CD4-positive, alpha-beta T cell treated with Interleukin-6 at 100 ng/mL for 8 hours (primary cell): Measurements from ENCODE around the gene SLC25A48.

Experiments used
- DNase-seq: peaks from one replicate; pipeline ENCODE4 v3.0.0-alpha.2; 2020; ENCODE audit warnings: mixed read lengths, low spot score

SLC25A48 gene

GRCh38 chr5:135881244-135881643 is 46.8 kb downstream of the SLC25A48 start:
- DNase-seq = no peak

DNA sequence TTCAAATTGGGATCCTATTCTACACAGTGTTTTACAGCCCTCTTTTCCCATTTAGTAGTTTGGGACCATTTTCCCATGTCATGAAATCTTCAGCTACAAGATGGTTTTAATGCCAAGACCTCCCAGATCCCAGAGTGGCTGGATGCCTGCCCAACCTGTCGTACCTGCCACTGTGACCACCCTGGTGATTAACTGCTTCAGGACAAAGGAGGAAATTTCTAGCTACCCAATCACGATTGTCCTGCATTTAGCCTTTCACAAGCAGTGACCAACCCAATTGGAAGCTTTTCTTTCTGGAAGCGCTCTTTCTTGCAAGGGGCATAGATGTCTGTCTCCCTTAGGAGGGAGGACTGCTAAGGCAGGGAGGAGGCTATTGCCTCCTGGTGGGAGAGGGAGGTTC is 47.4 kb downstream of the SLC25A48 start:
- DNase-seq = no peak

- DNase-seq = no peak
Measured at GRCh38 chr5:135883026-135883425, 48.6 kb downstream of the SLC25A48 start.

DNA sequence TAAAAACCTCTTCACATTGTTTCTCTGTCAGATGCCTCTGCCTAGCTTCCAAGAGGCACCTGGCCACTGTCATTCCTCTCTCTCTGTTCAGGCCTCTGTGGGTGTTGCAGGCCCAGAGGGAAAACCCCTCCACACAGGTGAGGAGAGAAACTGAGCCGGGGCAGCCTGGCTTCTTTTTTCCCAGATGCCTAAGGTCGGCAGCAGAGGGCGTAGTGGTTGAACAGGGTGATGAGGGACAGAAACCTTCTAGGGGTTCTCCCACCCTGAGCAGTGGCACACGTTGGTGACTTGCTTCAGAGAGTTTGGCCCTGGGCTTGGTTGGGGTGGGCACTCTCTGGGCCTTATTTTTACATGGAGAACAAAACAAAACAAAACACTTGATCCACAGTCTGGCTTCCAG is 49.0 kb downstream of the SLC25A48 start:
- DNase-seq = no peak

- DNase-seq = no peak
Measured at GRCh38 chr5:135885031-135885430, 50.6 kb downstream of the SLC25A48 start.

DNA sequence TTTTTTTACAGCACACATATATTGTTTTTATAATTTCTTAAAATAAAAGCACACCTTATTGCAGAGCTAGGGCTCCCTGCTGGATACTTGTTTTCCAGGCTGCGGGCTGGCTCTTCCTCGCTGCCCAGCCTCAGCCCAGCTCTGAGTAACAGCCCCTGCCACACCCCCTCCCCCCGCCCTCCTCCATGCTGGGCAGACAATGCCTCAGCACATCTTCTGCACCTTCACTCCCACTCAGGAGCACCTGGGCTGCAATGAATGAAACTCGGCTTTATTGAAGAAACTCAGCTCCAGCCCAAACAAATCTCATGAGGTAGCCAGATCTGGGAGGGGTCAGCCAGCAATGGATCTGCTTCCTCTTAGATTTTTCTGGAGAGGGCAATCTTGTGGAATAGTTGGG is 51.7 kb downstream of the SLC25A48 start:
- no peak for DNase-seq

DNA sequence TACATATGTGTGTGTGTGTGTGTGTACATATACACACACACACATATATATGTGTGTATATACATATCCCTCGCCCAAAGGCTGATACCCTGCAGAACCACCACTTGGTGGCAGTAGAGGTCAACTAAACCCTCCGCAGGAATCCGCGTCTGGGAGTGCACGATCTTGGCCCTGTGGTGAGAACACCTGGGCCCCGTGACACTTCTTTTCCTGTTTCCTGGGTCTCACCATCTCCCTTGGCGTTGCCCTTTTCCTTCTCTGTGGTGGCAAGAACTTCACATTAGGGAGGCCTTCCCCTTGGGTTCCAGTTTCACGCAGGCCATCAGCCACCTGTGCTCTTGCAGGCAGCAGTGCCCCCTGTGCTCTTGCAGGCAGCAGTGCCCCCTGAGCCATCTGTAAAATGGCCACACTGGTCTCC is 53.0 kb downstream of the SLC25A48 start:
- peak; percentile 66 for DNase-seq

DNA sequence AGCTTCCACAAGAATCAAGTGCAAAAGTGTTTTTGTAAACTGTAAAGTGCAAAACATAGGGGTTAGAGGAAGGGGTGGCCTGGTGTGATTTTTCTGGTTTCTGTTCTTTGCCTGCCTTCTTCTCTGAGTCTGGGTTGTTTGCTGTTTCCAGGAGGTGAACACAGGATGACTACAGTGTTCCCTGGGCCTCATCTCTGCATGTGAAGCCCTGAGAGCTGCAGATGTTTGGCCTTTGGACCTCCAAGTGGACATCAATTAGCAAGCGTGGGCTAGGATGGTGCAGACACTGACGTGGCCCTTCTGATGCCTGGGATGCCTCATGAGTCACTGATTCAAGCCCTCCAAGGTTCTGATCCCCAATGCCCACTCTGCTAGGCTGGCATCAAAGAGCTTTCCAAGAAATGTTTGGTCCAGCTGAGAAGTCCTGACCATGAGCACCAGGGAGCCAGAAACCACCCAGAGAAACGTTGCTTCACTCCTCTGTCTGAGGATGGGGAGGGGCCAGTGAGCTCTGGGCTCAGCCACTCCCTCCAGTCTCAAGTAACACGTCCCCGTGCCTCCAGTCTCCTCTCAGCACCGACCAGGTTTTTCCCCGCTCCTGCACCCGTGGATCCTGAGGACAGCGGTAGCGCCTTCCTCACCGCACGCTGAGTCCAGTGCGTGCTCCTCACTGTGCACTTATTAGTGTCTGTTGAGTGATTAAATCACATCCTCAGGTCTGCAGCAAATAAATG is 53.6 kb downstream of the SLC25A48 start:
- DNase-seq = no peak

GRCh38 chr5:135890296-135890695 is 55.8 kb downstream of the SLC25A48 start:
- DNase-seq = no peak

GRCh38 chr5:135890867-135891266 is 56.4 kb downstream of the SLC25A48 start:
- no peak for DNase-seq

DNA sequence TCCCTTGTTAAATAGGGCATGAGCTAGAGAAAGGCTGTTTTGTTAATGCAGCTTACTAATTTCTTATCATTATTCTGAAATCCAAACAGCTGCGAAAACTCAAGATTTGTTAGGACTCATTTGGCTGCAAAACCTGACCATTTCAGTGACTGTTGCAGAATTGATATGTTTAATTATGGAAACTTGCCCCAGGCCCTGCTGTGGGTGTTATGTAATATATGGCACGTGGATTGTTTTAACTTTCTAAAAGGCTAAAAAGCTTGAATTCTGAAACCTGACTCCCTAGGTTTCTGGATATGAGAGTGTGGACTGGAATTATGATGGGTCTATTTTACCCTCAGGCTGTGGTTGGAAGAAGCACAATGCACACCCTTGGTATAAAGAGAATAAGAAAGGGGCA is 56.8 kb downstream of the SLC25A48 start:
- no peak for DNase-seq

- no peak for DNase-seq
Measured at GRCh38 chr5:135891791-135892190, 57.3 kb downstream of the SLC25A48 start.

GRCh38 chr5:135894276-135894675 is 59.8 kb downstream of the SLC25A48 start:
- no peak for DNase-seq

DNA sequence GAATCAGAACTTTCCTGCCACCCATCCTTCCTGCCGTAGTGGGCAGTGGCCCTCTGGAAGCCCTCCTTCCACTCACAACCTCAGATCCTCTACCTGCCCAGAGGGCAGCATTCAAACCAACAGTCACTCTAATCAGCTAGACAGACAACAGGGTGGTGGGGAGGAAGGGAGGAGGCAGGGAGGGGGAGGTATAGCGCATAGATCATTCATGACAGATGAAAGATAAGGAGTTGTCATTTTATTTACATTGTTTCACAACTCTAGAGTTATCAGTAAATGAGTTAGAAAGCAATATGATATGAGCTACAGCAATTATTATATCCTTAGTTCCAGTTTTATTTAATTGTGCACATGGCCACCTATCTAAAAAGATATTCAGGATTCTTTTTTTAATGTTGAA is 60.3 kb downstream of the SLC25A48 start:
- DNase-seq = no peak

DNA sequence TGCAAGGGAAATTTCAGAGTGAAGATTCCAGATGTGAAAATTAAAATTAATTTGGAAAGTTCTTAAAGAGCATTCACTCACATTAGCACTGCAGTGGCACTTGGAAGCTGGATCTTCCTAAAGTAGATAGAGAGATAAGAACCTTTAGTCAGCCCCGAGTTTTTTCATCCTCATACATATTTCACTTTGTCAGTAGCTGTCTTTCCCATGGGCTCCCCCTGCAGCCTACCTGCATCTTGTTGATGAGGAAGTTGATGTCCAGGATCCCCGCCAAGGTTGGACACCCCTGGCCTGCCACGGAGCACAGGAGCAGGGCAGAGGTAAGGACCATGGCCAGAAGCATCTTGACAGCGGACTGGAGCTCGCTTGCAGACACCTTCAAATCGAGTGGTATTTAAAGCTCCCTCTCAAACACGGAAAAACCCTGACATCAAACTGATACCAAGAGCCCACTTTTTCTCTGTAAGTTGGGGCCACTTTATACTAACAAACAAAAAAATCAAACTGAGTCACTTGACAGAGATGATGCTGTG is 61.1 kb downstream of the SLC25A48 start, which contains the start of gene IL9:
Gene IL9 (minus strand): TSS at position 368 of the 533 bp plus-strand sequence. CDS start 25 bp downstream, at position 343.
- DNase-seq = no peak

- no peak for DNase-seq
Measured at GRCh38 chr5:135898651-135899050, 64.2 kb downstream of the SLC25A48 start.

GRCh38 chr5:135900276-135900675 is 65.8 kb downstream of the SLC25A48 start:
- no peak for DNase-seq

DNA sequence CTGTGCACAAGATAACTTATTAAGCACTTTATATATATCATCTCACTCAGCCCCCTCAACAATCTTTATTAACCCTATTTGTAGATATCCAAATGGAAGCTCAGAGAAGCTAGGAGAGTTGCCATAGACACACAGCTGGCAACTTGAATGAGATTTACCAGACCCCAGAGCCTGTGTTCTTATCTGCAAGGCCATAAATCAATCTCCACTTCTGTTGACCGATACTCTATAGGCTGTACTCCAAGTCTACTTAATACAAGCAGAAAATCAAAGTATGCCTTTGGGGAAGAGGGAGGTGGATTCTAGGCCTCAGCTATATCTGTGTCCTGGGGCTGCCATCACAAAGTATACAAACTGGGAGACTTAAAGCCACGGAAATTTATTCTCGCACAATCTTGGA is 67.2 kb downstream of the SLC25A48 start:
- DNase-seq = no peak

DNA sequence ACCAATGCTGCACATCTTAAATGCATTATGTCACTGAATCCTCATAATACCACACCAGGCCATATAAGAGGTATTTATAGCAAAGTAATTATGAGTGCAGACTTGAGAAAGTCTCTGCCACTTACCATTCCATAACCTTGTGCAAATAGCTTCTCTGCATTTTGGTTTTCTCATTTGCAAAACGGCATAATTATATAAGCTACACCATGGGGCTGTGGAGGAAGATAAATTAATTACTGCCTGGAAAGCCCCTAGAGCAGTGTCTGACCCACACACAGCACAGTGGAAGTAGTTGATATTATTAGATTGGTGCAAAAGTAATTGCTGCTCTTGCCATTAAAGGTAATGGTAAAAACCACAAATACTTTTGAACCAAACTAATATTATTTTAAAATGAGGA is 70.7 kb downstream of the SLC25A48 start:
- DNase-seq = no peak

DNA sequence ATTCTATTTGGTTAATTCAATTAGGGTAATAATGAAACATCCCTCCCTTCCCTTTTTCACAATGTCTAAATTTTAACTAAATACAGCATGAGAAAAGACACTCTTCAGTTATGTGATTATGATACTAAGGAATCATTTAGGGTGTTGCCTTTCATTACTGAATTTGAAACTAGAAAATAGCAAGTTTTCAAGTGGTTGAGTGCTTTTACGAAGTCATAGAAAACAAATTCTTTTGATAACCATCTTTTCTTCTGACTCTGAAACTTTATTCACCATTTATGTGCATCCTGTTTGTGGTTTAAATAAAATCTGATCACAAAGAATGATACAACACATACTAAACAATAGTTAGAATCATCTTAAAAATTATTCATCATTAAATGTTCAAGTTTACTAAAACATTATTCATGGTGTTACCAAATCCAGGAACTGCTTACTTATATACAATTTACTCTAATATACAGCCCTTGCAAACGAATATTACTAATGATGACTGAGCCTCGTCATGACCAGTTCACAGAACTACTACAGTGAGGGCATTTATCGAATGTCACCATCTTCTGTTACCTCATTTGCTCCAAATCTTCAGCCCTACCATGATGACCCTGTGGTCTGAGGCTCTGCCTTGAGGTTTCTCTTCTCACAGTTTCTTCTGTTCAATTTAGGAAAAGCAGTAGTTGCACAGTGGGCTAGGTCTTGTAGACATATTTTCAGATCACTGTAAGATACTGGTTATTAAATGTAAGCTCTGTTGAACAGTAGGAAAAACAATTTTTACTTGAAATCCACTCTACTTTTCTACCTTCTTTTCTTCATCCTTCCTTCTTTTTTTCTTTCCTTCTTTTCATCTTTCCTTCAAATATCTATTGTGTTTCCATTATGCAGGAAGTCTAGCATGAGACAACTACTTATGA is 79.5 kb downstream of the SLC25A48 start:
- no peak for DNase-seq

DNA sequence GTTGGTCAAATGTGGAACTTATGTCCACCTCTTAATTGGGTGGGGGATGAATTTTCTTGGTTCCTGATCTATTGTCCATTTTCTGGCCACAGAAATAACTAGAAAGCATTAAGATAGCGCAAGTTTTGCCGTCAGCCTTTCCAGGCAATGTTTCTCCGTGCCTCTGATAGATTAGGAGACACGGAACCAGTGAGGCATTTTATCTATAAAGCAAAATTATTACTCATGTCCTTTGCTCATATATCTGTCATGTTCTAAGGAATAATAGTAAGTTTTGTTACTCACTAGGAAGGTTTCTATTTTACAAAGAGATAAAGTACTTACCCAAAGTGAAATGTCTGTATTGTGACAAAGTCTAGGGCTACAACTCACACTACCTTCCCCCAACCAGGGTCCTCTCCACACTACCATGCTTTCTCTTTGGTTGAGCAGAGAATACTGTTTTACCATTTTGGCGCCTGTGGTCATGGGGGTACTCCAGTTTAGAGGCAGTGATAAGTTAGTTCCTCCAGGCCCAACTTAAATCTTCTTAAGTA is 81.1 kb downstream of the SLC25A48 start:
- DNase-seq = no peak

DNA sequence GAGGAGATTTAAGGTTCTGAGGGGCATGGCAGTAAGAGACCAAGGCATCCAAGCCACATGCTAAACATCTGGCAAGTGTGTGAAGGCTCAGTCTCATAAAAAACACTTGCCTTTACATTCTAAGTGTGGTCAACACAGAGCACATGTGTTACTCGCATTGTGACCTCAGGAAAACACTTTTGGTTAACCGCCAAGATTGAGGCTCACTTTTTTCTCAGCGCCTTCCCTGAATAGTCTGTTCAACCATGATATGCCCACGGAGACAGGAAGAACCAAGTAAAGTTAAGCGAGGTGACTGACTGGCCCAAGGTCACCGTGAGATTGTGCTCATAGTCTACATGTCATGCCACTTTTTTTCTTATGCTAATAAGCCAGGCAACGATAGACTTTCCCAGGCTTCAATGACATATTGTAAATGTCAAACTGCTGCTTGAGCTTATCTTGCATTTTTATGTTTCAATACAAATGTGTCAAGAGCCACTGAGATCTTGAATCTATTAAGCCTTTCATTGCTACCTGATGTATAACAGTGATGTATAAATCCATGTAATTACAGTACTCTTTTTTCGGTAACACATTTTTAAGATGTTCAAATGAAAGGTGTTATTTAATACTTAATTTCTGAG is 82.3 kb downstream of the SLC25A48 start:
- DNase-seq = no peak
